IMR-90 (cell line): ENCODE data around the gene SCML2. TPM values are rescaled to one million over a fixed set of nuclear protein-coding genes. Genes with fewer than 3 reads are reported as not detected.

Experiments
- ATAC-seq: fragments of 200-7000 bp; cut with Tn5 transposase; 2 replicates; pipeline ENCODE4 v1.9.1; 2020; ENCODE audit warnings: low read depth, mild to moderate bottlenecking, moderate library complexity
- BruUV-seq: library from RNA; stranded (reverse); fragments of 400-500 nt; replicated peaks from 2 replicates; lab custom pipeline; 2021; lab: Mats Ljungman, UMichigan
- CTCF ChIA-PET: fragments of 300-600 bp; formaldehyde crosslinking; extraction: SDS; loops from one replicate; lab custom pipeline; 2021; ENCODE audit warnings: antibody characterized with exemption; lab: Yijun Ruan, JAX
- POLR2A ChIA-PET: fragments of 300-600 bp; sonication (Branson Sonifier 250); formaldehyde crosslinking; loops from one replicate; lab custom pipeline; 2022; ENCODE audit warnings: antibody characterized with exemption; ENCODE audit not compliant: unreplicated experiment; lab: Charles Lee
- DNase-seq: peaks from one replicate; pipeline ENCODE4 v3.0.0; 2013
- H2AFZ ChIP-seq: replicated peaks from 2 replicates; pipeline ENCODE3; 2013; ENCODE audit warnings: low read length, mild to moderate bottlenecking; ENCODE audit not compliant: poor library complexity
- H2AK5ac ChIP-seq: 2 replicates; pipeline ENCODE4 v1.6.1; 2013; ENCODE audit warnings: low read depth, low read length, inconsistent platforms
- H2AK9ac ChIP-seq: replicated peaks from 2 replicates; pipeline ENCODE3; 2013; ENCODE audit warnings: mild to moderate bottlenecking, low read depth, low read length, moderate library complexity; ENCODE audit not compliant: poor library complexity
- H2BK120ac ChIP-seq: 2 replicates; pipeline ENCODE4 v1.6.1; 2013; ENCODE audit warnings: low read depth, low read length, inconsistent platforms
- H2BK15ac ChIP-seq: 3 replicates; pipeline ENCODE4 v1.6.1; 2013; ENCODE audit warnings: low read depth, low read length, inconsistent platforms
- H2BK20ac ChIP-seq: 2 replicates; pipeline ENCODE4 v1.6.1; 2013; ENCODE audit warnings: low read depth, mild to moderate bottlenecking, inconsistent platforms, low read length, moderate library complexity
- H2BK5ac ChIP-seq: 2 replicates; pipeline ENCODE4 v1.6.1; 2013; ENCODE audit warnings: mild to moderate bottlenecking, low read depth, low read length, inconsistent platforms; ENCODE audit not compliant: poor library complexity, severe bottlenecking
- H3K14ac ChIP-seq: replicated peaks from 2 replicates; pipeline ENCODE4 v1.6.1; 2013; ENCODE audit warnings: low read depth, low read length, inconsistent platforms
- H3K18ac ChIP-seq: 2 replicates; pipeline ENCODE4 v1.6.1; 2013; ENCODE audit warnings: low read depth, low read length, control low read depth
- H3K23ac ChIP-seq: 2 replicates; pipeline ENCODE4 v1.6.1; 2013; ENCODE audit warnings: low read depth, low read length, inconsistent platforms
- H3K27ac ChIP-seq: 2 replicates; pipeline ENCODE4 v1.5.1; 2013; ENCODE audit warnings: mild to moderate bottlenecking, control low read depth, low read length; ENCODE audit not compliant: insufficient read depth
- H3K27me3 ChIP-seq: 2 replicates; pipeline ENCODE4 v1.6.1; 2013; ENCODE audit warnings: low read length; ENCODE audit not compliant: control insufficient read depth, insufficient read depth
- H3K36me3 ChIP-seq: 2 replicates; pipeline ENCODE4 v1.6.1; 2013; ENCODE audit warnings: low read length, mixed read lengths; ENCODE audit not compliant: control insufficient read depth, insufficient read depth
- H3K4ac ChIP-seq: 2 replicates; pipeline ENCODE4 v1.6.1; 2013; ENCODE audit warnings: low read depth, low read length, inconsistent platforms
- H3K4me1 ChIP-seq: 2 replicates; pipeline ENCODE4 v1.6.1; 2013; ENCODE audit warnings: low read length, mixed read lengths; ENCODE audit not compliant: control insufficient read depth, insufficient read depth
- H3K4me2 ChIP-seq: 2 replicates; pipeline ENCODE4 v1.6.1; 2013; ENCODE audit warnings: low read depth, mild to moderate bottlenecking, control low read depth, low read length, moderate library complexity
- H3K4me3 ChIP-seq: 2 replicates; pipeline ENCODE4 v1.5.1; 2013; ENCODE audit warnings: low read depth, mild to moderate bottlenecking, control low read depth, low read length, moderate library complexity; ENCODE audit not compliant: insufficient read depth
- H3K56ac ChIP-seq: 2 replicates; pipeline ENCODE4 v1.6.1; 2013; ENCODE audit warnings: low read length, inconsistent platforms; ENCODE audit not compliant: insufficient read depth; ENCODE audit errors: extremely low read depth
- H3K79me1 ChIP-seq, 2 experiments: 2 replicates each; pipeline ENCODE4 v1.6.1; 2013; ENCODE audit warnings: low read length in 2 of 2, inconsistent platforms in 1 of 2, low read depth in 1 of 2
- H3K9ac ChIP-seq: 2 replicates; pipeline ENCODE4 v1.6.1; 2013; ENCODE audit warnings: low read depth, low read length, control low read depth
- H3K9me1 ChIP-seq: 2 replicates; pipeline ENCODE4 v1.6.1; 2013; ENCODE audit warnings: low read length, inconsistent platforms; ENCODE audit not compliant: insufficient read depth
- H3K9me3 ChIP-seq: 2 replicates; pipeline ENCODE4 v1.6.1; 2013; ENCODE audit warnings: low read length; ENCODE audit not compliant: control insufficient read depth, insufficient read depth
- H4K20me1 ChIP-seq: 2 replicates; pipeline ENCODE4 v1.6.1; 2013; ENCODE audit warnings: low read length, inconsistent platforms; ENCODE audit not compliant: insufficient read depth
- H4K5ac ChIP-seq: 2 replicates; pipeline ENCODE4 v1.6.1; 2013; ENCODE audit warnings: mild to moderate bottlenecking, low read depth, low read length, control low read depth
- H4K8ac ChIP-seq, 2 experiments: 2 replicates each; pipeline ENCODE4 v1.6.1; 2013; ENCODE audit warnings: low read depth in 2 of 2, low read length in 2 of 2, control low read depth in 1 of 2, inconsistent platforms in 1 of 2
- H4K91ac ChIP-seq: 2 replicates; pipeline ENCODE4 v1.6.1; 2013; ENCODE audit warnings: low read depth, low read length, inconsistent platforms; ENCODE audit not compliant: insufficient read depth
- BHLHE40 ChIP-seq: fragments of 150-350 bp; IDR thresholded peaks from 2 replicates; pipeline ENCODE4 v1.6.1; 2016; ENCODE audit warnings: mild to moderate bottlenecking, low read depth, low read length
- CEBPB ChIP-seq: IDR thresholded peaks from 2 replicates; pipeline ENCODE4 v1.6.1; 2012; ENCODE audit warnings: low read depth, low read length, improper control_type of control experiment
- CHD1 ChIP-seq: IDR thresholded peaks from 2 replicates; pipeline ENCODE4 v1.6.1; 2012; ENCODE audit warnings: low read depth, low read length, improper control_type of control experiment
- ELK1 ChIP-seq: fragments of 150-350 bp; IDR thresholded peaks from 2 replicates; pipeline ENCODE4 v1.6.1; 2016; ENCODE audit warnings: low read depth, mild to moderate bottlenecking, low read length, moderate library complexity, borderline replicate concordance
- FOS ChIP-seq: fragments of 150-350 bp; IDR thresholded peaks from 2 replicates; pipeline ENCODE4 v1.6.1; 2016; ENCODE audit warnings: low read depth, low read length
- MAFK ChIP-seq: IDR thresholded peaks from 2 replicates; pipeline ENCODE4 v1.6.1; 2012; ENCODE audit warnings: low read depth, low read length, improper control_type of control experiment
- MAZ ChIP-seq: IDR thresholded peaks from 2 replicates; pipeline ENCODE4 v1.6.1; 2012; ENCODE audit warnings: low read depth, mild to moderate bottlenecking, low read length, improper control_type of control experiment, moderate library complexity, borderline replicate concordance
- MXI1 ChIP-seq: IDR thresholded peaks from 2 replicates; pipeline ENCODE4 v1.6.1; 2012; ENCODE audit warnings: low read depth, mild to moderate bottlenecking, low read length, moderate library complexity, borderline replicate concordance
- NFE2L2 ChIP-seq: fragments of 150-350 bp; IDR thresholded peaks from 2 replicates; pipeline ENCODE4 v1.6.1; 2016; ENCODE audit warnings: low read depth, mild to moderate bottlenecking, low read length
- POLR2A ChIP-seq: IDR thresholded peaks from 2 replicates; pipeline ENCODE4 v1.6.1; 2012; ENCODE audit warnings: mild to moderate bottlenecking, low read depth, low read length
- RAD21 ChIP-seq: IDR thresholded peaks from 2 replicates; pipeline ENCODE4 v1.6.1; 2012; ENCODE audit warnings: low read length, improper control_type of control experiment
- RCOR1 ChIP-seq: IDR thresholded peaks from 2 replicates; pipeline ENCODE4 v1.6.1; 2012; ENCODE audit warnings: mild to moderate bottlenecking, low read length, improper control_type of control experiment; ENCODE audit not compliant: insufficient replicate concordance
- RFX5 ChIP-seq: IDR thresholded peaks from 2 replicates; pipeline ENCODE4 v1.8.0; 2012; ENCODE audit warnings: low read depth, mild to moderate bottlenecking, low read length, moderate library complexity
- SMC3 ChIP-seq: fragments of 150-350 bp; IDR thresholded peaks from 2 replicates; pipeline ENCODE4 v1.6.1; 2016; ENCODE audit warnings: low read depth, mild to moderate bottlenecking, antibody characterized with exemption, low read length, moderate library complexity
- WGBS, 2 experiments: methylation state at CpG; one replicate each; pipeline versions ENCODE4 v1.1.5 to v1.1.7; 2013; ENCODE audit warnings: missing lambda C conversion rate in 2 of 2; ENCODE audit not compliant: insufficient read length in 1 of 2; ENCODE audit errors: extremely low coverage in 2 of 2; 5-methylcytosine and 5-hydroxymethylcytosine counted together
- dilution Hi-C: fragments of 300-500 bp; cut with HindIII; formaldehyde crosslinking; loops from one replicate; pipeline ENCODE4 v1.14.3; 2018; ENCODE audit warnings: low sequenced_read_pairs; ENCODE audit not compliant: unreplicated experiment
- in situ Hi-C: fragments of 300-500 bp; cut with MboI; formaldehyde crosslinking; loops from 3 replicates; pipeline ENCODE4 v1.14.3; 2019; ENCODE audit warnings: low sequenced_read_pairs, inconsistent platforms, mixed read lengths
- intact Hi-C: fragments of 100-400 bp; cut with micrococcal nuclease; formaldehyde crosslinking; loops from 2 replicates; pipeline ENCODE4 v1.10.0; 2022
- polyA plus RNA-seq, 3 experiments: library from polyadenylated mRNA; depleted of rRNA; stranded (reverse); fragments of >200 nt; gene quantifications; 2 replicates each; pipeline ENCODE4 v1.2.3, GENCODE V29; 2012; ENCODE audit warnings: low replicate concordance in 1 of 3
- total RNA-seq: library from RNA; depleted of rRNA; stranded (reverse); fragments of >200 nt; gene quantifications from 2 replicates; pipeline ENCODE4 v1.2.3, GENCODE V29; 2012
- TF ChIP-seq, protein P1 (sequence below): conservative IDR thresholded peaks from 2 replicates; pipeline ENCODE4 v1.5.1; 2012; ENCODE audit warnings: mild to moderate bottlenecking, low read depth, low read length, improper control_type of control experiment
- TF ChIP-seq, protein P2 (sequence below): fragments of 150-350 bp; IDR thresholded peaks from 2 replicates; pipeline ENCODE4 v1.6.1; 2017; ENCODE audit warnings: mild to moderate bottlenecking, antibody characterized with exemption, low read length, low read depth

SCML2 gene
- total and polyA plus RNA-seq, 2 of the 4 experiments (the other 2 are of a cell fraction) = 1.3 to 1.7 TPM

DNA sequence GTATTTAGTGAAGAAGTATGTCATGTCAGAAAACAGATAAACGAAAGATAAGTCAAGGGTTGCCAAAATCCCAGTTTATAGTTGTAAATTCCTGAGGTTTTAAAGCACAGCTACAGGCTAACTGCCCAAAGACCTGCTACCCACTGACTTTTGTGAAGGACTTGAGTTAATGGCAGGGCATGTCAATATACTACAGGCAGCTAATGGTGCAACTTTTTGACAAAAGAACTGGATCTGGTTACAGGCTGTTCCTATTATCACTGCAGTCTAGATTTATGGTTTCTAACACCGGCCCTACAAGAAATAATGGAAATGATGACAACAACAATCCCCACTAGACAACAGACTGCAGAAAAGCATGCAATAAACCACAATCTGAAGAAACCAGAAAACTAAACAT is 6.4 kb downstream of the SCML2 start:
- no TSS peak for BruUV-seq

More for the DNA sequence above, 6.4 kb downstream of the SCML2 start:
- no peaks in the 10 kb centered on the region for H3K79me1 ChIP-seq
- H3K4me2 ChIP-seq = no peak overlapping the region
- no peak overlapping the region for H2AK9ac ChIP-seq
- H3K36me3 ChIP-seq = no peaks in the 10 kb centered on the region
- H2BK120ac ChIP-seq = no peak overlapping the region
- no peak overlapping the region for H2AK5ac ChIP-seq
- intact Hi-C loops (no loop called here), in situ Hi-C loops (no loop called here), dilution Hi-C loops (no loop called here)
- H2AFZ ChIP-seq = no peak overlapping the region
- no peak overlapping the region for H2BK15ac ChIP-seq
- WGBS, 2 experiments = no CpG with 5 or more reads among the region's 2 CpGs
- H4K5ac ChIP-seq = no peak overlapping the region
- H3K9ac ChIP-seq = no peak overlapping the region
- H2BK20ac ChIP-seq = no peak overlapping the region
- no peak overlapping the region for H3K23ac ChIP-seq
- POLR2A ChIA-PET = no interaction called here
- H3K9me3 ChIP-seq = no peaks in the 10 kb centered on the region
- ATAC-seq = peak; percentile 29; the same call in 1 of the 2 replicates
- H3K56ac ChIP-seq = no peak overlapping the region
- H3K4ac ChIP-seq = no peak overlapping the region
- no peaks in the 10 kb centered on the region for H3K9me1 ChIP-seq
- TF ChIP-seq CEBPB (no peak), RCOR1 (no peak), MAFK (no peak), MXI1 (no peak), POLR2A (no peak), NFE2L2 (no peak), BHLHE40 (no peak), RAD21 (no peak), SMC3 (no peak), MAZ (no peak), ELK1 (no peak), CHD1 (no peak), FOS (no peak), RFX5 (no peak)
- TF ChIP-seq, protein P1, sequence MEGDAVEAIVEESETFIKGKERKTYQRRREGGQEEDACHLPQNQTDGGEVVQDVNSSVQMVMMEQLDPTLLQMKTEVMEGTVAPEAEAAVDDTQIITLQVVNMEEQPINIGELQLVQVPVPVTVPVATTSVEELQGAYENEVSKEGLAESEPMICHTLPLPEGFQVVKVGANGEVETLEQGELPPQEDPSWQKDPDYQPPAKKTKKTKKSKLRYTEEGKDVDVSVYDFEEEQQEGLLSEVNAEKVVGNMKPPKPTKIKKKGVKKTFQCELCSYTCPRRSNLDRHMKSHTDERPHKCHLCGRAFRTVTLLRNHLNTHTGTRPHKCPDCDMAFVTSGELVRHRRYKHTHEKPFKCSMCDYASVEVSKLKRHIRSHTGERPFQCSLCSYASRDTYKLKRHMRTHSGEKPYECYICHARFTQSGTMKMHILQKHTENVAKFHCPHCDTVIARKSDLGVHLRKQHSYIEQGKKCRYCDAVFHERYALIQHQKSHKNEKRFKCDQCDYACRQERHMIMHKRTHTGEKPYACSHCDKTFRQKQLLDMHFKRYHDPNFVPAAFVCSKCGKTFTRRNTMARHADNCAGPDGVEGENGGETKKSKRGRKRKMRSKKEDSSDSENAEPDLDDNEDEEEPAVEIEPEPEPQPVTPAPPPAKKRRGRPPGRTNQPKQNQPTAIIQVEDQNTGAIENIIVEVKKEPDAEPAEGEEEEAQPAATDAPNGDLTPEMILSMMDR = no peak
- TF ChIP-seq, protein P2, sequence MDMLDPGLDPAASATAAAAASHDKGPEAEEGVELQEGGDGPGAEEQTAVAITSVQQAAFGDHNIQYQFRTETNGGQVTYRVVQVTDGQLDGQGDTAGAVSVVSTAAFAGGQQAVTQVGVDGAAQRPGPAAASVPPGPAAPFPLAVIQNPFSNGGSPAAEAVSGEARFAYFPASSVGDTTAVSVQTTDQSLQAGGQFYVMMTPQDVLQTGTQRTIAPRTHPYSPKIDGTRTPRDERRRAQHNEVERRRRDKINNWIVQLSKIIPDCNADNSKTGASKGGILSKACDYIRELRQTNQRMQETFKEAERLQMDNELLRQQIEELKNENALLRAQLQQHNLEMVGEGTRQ = no peak
- H3K14ac ChIP-seq = no peak overlapping the region
- H4K8ac ChIP-seq = no peak overlapping the region
- no peaks in the 10 kb centered on the region for H3K4me1 ChIP-seq
- no peak overlapping the region for H2BK5ac ChIP-seq
- DNase-seq = no peak
- no peak overlapping the region for H3K27ac ChIP-seq
- H3K4me3 ChIP-seq = no peak overlapping the region
- H4K20me1 ChIP-seq = no peaks in the 10 kb centered on the region
- H3K27me3 ChIP-seq = no peaks in the 10 kb centered on the region
- CTCF ChIA-PET = interaction anchor here (0.5 kb wide), 1 partner anchor 660 kb away, joined by 3 read pairs; no protein-coding TSS in a partner anchor
- H3K18ac ChIP-seq = no peak overlapping the region
- H4K91ac ChIP-seq = no peak overlapping the region
